Breast epithelium (tissue), 4 donors: ENCODE results near the gene HDAC6. TPM values are rescaled to one million over a fixed set of nuclear protein-coding genes. Genes with fewer than 3 reads are reported as not detected.

Experiments
- DNase-seq, 2 donors: peaks; one replicate each; pipeline ENCODE4 v3.0.0-alpha.2; 2019; ENCODE audit warnings: low spot score in 2 of 2
- H3K27ac ChIP-seq, 2 donors: fragments of 200-600 bp; sonication (generic) in 1 of 2; one replicate each; pipeline ENCODE4 v1.5.1; 2016 to 2019; ENCODE audit warnings: mild to moderate bottlenecking in 1 of 2
- H3K27me3 ChIP-seq, 2 donors: fragments of 200-600 bp; sonication (generic) in 1 of 2; one replicate each; pipeline versions ENCODE4 v1.5.1 to v1.6.0; 2017 to 2019; ENCODE audit warnings: control low read depth in 1 of 2, mild to moderate bottlenecking in 1 of 2
- H3K36me3 ChIP-seq: fragments of 200-600 bp; one replicate; pipeline ENCODE4 v1.5.1; 2019
- H3K4me1 ChIP-seq, 2 donors: fragments of 200-600 bp; sonication (generic); one replicate each; pipeline ENCODE4 v1.5.1; 2016 to 2019; ENCODE audit warnings: control low read depth in 1 of 2
- H3K4me3 ChIP-seq, 3 donors: fragments of 200-600 bp; sonication (generic); 1 replicate in 2 of 3; 2 replicates in 1 of 3; pipeline ENCODE4 v1.5.1; 2016 to 2019; ENCODE audit warnings: mild to moderate bottlenecking in 3 of 3, moderate library complexity in 2 of 3
- H3K9me3 ChIP-seq, 2 donors: fragments of 200-600 bp; sonication (generic) in 1 of 2; one replicate each; pipeline ENCODE4 v1.5.1; 2016 to 2019; ENCODE audit warnings: control low read depth in 1 of 2
- POLR2A ChIP-seq: fragments of 450-650 bp; IDR thresholded peaks from one replicate; pipeline ENCODE4 v1.6.1; 2016; ENCODE audit warnings: antibody characterized with exemption, mild to moderate bottlenecking, moderate library complexity
- POLR2AphosphoS5 ChIP-seq, 3 donors: sonication (generic); formaldehyde crosslinking; IDR thresholded peaks; one replicate each; pipeline ENCODE4 v1.6.1; 2017; ENCODE audit warnings: antibody characterized with exemption in 3 of 3
- intact Hi-C: fragments of 100-400 bp; cut with DNase I; formaldehyde crosslinking; loops from one replicate; pipeline ENCODE4 v1.15.1; 2023; ENCODE audit warnings: low total_unique reads
- total RNA-seq, 3 donors: library from RNA; depleted of rRNA; stranded (reverse); fragments of >200 nt; gene quantifications; one replicate each; pipeline ENCODE4 v1.1.0, GENCODE V29; 2016
- TF ChIP-seq, protein P1 (sequence below), 3 donors: fragments of 450-650 bp; IDR thresholded peaks; one replicate each; pipeline ENCODE4 v1.5.1; 2016 to 2017; ENCODE audit warnings: antibody characterized with exemption in 3 of 3, mild to moderate bottlenecking in 3 of 3, moderate library complexity in 3 of 3

Gene HDAC6
- total RNA-seq, 3 donors from 2014 or later = 78.2 to 86.2 (median 84.3) TPM

DNA sequence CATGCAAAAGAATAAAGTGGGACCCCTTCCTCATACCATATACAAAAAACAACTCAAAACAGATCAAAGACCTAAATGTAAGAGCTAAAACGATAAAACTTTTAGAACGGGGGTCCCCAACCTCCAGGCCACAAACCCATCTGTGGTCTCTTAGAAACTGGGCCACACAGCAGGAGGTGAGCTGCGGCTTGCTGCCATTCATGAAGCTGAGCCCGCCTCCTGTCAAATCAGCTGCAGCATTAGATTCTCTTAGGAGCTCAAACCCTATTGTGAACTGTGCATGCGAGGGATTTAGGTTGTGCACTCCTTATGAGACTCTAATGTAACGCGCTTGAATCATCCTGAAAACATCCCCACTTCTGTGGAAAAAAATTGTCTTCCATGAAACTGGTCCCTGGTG lies 22.5 kb upstream of the HDAC6 start:
- Histone ChIP-seq H3K4me1 (no peaks in the 10 kb centered on the region), H3K27me3 (peaks cover 0 to 33% of the 10 kb centered on the region in 2 donors), H3K4me3 (no peak overlapping the region), H3K27ac (no peak overlapping the region), H3K36me3 (no peaks in the 10 kb centered on the region), H3K9me3 (no peaks in the 10 kb centered on the region)
- TF ChIP-seq, protein P1, sequence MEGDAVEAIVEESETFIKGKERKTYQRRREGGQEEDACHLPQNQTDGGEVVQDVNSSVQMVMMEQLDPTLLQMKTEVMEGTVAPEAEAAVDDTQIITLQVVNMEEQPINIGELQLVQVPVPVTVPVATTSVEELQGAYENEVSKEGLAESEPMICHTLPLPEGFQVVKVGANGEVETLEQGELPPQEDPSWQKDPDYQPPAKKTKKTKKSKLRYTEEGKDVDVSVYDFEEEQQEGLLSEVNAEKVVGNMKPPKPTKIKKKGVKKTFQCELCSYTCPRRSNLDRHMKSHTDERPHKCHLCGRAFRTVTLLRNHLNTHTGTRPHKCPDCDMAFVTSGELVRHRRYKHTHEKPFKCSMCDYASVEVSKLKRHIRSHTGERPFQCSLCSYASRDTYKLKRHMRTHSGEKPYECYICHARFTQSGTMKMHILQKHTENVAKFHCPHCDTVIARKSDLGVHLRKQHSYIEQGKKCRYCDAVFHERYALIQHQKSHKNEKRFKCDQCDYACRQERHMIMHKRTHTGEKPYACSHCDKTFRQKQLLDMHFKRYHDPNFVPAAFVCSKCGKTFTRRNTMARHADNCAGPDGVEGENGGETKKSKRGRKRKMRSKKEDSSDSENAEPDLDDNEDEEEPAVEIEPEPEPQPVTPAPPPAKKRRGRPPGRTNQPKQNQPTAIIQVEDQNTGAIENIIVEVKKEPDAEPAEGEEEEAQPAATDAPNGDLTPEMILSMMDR (IDR thresholded peaks at IDR 0.05) = no peak
- TF ChIP-seq POLR2A = no peak
- no peak for TF ChIP-seq POLR2AphosphoS5 (IDR thresholded peaks at IDR 0.05)
- intact Hi-C loops = no loop called here
- DNase-seq = no peak

DNA sequence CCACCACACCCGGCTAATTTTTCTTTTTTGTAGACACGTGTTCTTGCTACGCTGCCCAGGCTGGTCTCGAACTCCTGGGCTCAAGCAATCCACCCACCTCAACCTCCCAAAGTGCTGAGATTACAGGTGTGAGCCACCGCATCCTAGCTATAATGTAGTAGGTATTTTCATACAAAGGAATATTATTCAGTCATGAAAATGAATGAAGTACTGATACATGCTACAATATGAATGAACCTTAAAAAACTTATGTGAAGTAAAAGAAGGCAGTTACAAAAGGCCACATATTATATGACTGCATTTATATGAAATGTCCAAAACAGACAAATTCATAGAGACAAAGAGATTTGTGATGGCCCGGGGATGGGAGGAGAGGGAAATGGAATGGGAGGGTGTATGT lies 20.2 kb upstream of the HDAC6 start:
- Histone ChIP-seq H3K36me3 (no peaks in the 10 kb centered on the region), H3K9me3 (no peaks in the 10 kb centered on the region), H3K27ac (no peak overlapping the region), H3K4me1 (no peaks in the 10 kb centered on the region), H3K27me3 (peaks cover 0 to 42% of the 10 kb centered on the region in 2 donors), H3K4me3 (no peak overlapping the region)
- TF ChIP-seq, protein P1 (IDR thresholded peaks at IDR 0.05) = no peak
- TF ChIP-seq POLR2AphosphoS5 (IDR thresholded peaks at IDR 0.05) (no peak), POLR2A (no peak)
- intact Hi-C loops = no loop called here
- DNase-seq = no peak

DNA sequence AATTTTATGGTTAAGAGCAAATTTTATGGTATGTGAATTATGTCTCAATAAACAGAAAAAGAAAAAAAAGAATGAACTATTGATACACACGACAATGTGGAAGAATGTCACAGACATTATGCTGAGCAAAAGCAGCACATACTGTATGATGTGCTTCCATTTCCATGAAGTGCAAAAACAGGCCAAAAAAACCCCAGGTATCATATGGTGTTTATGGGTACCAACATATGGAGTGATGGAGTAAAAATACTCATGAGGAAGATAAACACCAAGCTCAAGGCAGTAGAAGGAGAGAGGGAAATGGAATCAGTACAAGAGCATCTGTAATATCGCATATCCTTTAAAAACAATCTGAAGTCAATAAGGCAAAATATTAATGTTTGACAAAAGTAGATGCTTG lies 19.7 kb upstream of the HDAC6 start:
- Histone ChIP-seq H3K27ac (no peak overlapping the region), H3K4me1 (no peaks in the 10 kb centered on the region), H3K4me3 (no peak overlapping the region), H3K9me3 (no peaks in the 10 kb centered on the region), H3K36me3 (no peaks in the 10 kb centered on the region), H3K27me3 (peaks cover 0 to 44% of the 10 kb centered on the region in 2 donors)
- no peak for DNase-seq
- TF ChIP-seq, protein P1 (IDR thresholded peaks at IDR 0.05) = no peak
- TF ChIP-seq POLR2AphosphoS5 (IDR thresholded peaks at IDR 0.05) (no peak), POLR2A (no peak)
- intact Hi-C loops = no loop called here

DNA sequence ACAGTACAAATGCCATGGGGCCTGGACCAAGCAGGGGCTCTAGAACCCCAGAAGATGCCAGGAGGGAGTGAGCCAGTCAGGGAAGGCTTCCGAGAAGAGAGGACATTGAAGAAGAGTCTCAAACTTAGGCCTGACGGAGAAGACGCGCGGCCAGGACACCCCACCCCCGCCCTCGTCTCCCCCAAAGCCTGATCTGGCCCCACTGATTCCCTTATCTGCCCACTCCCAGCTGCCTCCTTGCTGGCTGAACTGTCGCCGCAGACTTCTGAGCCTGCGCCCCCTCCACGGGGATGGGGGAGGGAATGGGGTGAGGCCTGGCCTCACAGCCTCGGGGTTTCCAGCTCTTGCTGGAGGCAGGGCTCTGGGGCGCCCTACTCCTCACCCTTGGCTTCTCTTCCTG lies 19.1 kb upstream of the HDAC6 start:
- H3K27me3 ChIP-seq = peaks cover 0 to 46% of the 10 kb centered on the region in 2 donors
- H3K36me3 ChIP-seq = no peaks in the 10 kb centered on the region
- intact Hi-C loops = no loop called here
- no peak overlapping the region for H3K27ac ChIP-seq
- TF ChIP-seq, protein P1 (IDR thresholded peaks at IDR 0.05) = no peak
- TF ChIP-seq POLR2A (no peak), POLR2AphosphoS5 (IDR thresholded peaks at IDR 0.05) (no peak)
- H3K4me3 ChIP-seq = no peak overlapping the region
- no peaks in the 10 kb centered on the region for H3K9me3 ChIP-seq
- DNase-seq = no peak
- no peaks in the 10 kb centered on the region for H3K4me1 ChIP-seq

DNA sequence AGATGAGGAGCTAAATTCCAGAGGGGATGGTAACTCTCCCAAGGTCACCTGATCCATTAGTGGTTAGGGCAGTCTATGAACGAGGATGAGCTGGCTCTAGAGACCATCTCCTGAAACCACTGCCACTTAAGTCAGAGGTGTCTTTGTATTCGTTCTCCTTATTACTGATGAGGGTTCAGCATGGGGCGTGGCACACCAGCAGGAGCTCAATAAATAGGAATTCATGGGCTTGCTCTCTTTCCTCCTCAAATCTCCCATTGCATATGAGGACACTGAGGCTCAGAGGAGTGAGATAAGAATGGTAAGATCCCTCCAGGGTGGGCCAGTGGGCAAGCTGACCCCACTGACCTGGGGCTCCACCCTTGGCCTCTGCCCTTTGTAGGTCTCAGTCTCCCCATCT lies 17.1 kb upstream of the HDAC6 start:
- H3K27me3 ChIP-seq = peaks cover 0 to 48% of the 10 kb centered on the region in 2 donors
- no peaks in the 10 kb centered on the region for H3K36me3 ChIP-seq
- TF ChIP-seq POLR2AphosphoS5 (IDR thresholded peaks at IDR 0.05) (no peak), POLR2A (no peak)
- TF ChIP-seq, protein P1 (IDR thresholded peaks at IDR 0.05) = no peak
- DNase-seq = no peak
- no peak overlapping the region for H3K27ac ChIP-seq
- intact Hi-C loops = no loop called here
- no peaks in the 10 kb centered on the region for H3K4me1 ChIP-seq
- no peak overlapping the region for H3K4me3 ChIP-seq
- no peaks in the 10 kb centered on the region for H3K9me3 ChIP-seq
